CD4-positive, alpha-beta T cell treated with Interferon alpha-2 for 1 hour (primary cell): Measurements from ENCODE around the gene AFF3.
"Not testable (repeated sequence)": the region's sequence is repeated elsewhere in the genome, so short reads cannot be mapped to it uniquely, and the experiment has no call there.

Source experiments
- DNase-seq, 2 donors: peaks; one replicate each; pipeline ENCODE4 v3.0.0-alpha.2; 2020 to 2022

AFF3 gene

GRCh38 chr2:99504844-99505584 is 637.4 kb downstream of the AFF3 start:
- DNase-seq: no peak

DNA sequence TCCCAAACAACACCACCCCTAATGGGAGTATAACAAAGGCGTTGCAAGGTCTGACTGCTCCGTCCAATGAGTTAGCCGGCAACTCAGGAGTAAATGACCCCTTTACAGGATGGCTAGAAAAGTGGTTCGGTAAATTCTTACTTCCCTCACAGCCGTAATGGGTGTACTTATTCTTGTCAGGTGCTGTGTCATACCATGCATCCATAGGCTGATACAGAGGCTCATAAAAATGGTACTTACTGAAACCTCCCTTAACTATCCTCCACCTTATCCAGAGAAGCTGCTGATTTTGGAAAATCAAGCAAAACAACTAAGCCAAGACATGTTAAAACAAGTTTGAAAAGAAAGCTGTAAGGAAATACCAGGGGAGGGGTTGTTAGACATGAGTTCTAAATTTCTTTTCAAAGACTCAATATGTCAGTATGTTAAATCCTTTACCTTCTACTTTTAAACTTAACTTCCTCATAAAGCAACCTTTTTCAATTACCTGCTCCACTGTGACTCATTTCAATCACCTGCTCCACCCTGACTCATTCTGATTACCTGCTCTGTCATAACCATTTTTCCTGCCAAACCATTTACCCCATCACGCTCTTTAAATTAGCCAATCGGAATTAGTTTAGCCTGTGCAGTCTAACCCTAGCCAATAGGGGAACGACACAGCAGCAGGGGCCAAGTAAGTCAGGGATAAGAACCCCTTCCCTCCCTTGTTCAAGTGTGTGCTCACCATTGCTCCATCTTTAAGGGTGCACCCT is 638.6 kb downstream of the AFF3 start:
- not testable (repeated sequence) for DNase-seq

- DNase-seq: no peak
Observed at GRCh38 chr2:99496021-99496420, 646.4 kb downstream of the AFF3 start.
